GM19463 (cell line): ENCODE data around the gene IQGAP3.
A peak's percentile ranks its signal among the peaks of the same experiment; 100 is the strongest.
"Not testable (repeated sequence)": the region's sequence is repeated elsewhere in the genome, so short reads cannot be mapped to it uniquely, and the experiment has no call there.

ENCODE experiments used
- ATAC-seq: cut with Tn5 transposase; IDR thresholded peaks from one replicate; pipeline ENCODE4 v1.9.1; 2021; ENCODE audit warnings: mild to moderate bottlenecking, moderate library complexity; ENCODE audit not compliant: unreplicated experiment

Gene IQGAP3

DNA sequence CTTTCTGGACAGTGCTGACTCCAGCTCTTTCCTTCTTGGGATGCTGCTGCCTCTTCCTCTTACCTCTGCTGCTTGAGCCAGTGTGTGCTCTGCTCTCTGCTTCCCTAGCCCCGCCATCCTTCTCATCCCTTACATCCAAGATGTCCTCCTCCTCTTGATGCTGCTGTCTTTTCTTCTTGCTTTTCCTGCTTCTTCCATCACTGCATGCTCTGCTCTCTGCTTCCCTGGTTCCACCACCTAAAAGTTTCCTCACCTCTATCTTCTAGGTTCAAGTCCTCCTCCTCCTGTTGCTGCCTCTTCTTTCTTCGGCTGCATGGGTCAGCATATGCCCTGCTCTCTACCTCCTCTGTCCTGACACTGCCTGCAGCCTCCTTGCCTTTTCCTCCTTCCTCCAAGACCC, 22.7 kb upstream of the IQGAP3 start:
- no peak for ATAC-seq

DNA sequence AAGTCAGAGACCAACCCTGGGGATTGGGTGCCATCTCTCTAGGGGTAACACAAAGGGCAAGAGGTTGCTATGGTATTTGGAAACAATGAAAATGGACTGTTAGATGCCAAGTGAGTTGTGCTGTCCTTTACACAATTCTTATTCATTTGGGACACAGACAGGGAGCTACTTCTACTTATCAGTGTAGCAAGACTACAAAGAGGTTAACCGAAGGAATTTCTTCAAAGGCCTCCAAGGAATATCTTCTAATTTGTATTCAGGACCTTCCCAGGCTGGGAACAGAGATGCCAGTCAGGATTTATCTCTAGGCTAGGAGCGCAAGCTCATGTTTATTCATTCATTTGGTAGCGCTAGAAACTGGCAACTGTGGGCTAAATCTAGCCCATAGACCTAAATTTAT, 21.8 kb upstream of the IQGAP3 start:
- no peak for ATAC-seq

- no peak for ATAC-seq
Measured at GRCh38 chr1:156593661-156593989, 21.3 kb upstream of the IQGAP3 start.

GRCh38 chr1:156592910-156593660, 20.7 kb upstream of the IQGAP3 start:
- no peak for ATAC-seq

DNA sequence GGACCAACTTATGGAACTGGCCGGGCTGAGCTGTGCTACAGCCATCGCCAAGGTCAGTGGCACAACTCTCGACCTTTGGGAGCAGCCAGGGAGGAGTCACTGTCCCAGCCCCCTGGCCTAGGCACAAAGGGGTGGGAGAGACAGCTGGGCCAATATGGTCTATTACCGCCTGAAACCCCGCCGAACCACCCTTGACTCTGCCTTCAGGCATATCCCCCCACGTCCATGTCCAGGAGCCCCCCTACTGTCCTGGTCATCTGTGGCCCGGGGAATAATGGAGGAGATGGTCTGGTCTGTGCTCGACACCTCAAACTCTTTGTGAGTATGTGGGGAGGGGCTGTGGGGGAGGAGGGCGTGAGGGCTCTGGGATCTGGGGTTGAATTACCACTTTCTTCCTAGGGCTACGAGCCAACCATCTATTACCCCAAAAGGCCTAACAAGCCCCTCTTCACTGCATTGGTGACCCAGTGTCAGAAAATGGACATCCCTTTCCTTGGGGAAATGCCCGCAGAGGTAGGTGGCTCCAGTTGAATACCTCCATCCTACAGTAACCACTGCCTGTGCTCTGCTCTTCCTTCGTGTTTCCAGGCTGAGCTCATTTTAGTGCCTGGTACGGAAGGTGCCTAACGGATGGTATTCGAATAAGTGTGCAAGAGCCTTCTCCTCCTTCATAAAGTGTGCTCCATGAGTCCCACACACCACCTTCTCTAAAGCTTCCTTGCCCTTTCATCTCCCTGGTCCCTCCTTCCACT, 20.0 kb upstream of the IQGAP3 start:
- no peak for ATAC-seq

DNA sequence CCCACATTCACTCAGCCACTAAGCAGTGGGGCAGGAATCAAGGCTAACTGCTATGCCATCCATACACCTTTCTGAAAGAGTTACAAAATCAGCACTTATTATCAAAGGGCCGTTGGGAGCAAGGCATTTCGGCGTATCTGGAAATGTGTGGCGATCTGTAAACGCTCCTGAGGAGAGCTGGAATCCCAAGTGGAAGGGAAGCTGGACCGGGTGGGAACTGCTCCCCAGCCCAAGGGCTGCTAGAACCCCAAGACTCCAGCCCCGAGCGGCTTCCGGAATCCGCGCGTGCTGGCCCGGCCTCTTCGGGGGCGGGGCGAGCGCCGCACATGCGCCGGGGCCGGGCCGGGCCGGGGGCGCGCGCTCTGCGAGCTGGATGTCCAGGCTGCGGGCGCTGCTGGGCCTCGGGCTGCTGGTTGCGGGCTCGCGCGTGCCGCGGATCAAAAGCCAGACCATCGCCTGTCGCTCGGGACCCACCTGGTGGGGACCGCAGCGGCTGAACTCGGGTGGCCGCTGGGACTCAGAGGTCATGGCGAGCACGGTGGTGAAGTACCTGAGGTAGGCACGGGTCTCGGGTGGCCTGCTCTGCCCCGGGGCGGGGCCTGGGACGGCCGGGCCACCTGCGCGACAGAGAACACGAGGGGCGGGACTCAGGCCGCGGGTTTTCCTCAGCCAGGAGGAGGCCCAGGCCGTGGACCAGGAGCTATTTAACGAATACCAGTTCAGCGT, 19.2 kb upstream of the IQGAP3 start, which contains the start of gene NAXE:
Gene NAXE (plus strand): TSS at position 345 of the 726 bp plus-strand sequence. CDS start 29 bp downstream, at position 374.
- peak; percentile 93 for ATAC-seq

GRCh38 chr1:156591181-156591431, 18.7 kb upstream of the IQGAP3 start:
- no peak for ATAC-seq

DNA sequence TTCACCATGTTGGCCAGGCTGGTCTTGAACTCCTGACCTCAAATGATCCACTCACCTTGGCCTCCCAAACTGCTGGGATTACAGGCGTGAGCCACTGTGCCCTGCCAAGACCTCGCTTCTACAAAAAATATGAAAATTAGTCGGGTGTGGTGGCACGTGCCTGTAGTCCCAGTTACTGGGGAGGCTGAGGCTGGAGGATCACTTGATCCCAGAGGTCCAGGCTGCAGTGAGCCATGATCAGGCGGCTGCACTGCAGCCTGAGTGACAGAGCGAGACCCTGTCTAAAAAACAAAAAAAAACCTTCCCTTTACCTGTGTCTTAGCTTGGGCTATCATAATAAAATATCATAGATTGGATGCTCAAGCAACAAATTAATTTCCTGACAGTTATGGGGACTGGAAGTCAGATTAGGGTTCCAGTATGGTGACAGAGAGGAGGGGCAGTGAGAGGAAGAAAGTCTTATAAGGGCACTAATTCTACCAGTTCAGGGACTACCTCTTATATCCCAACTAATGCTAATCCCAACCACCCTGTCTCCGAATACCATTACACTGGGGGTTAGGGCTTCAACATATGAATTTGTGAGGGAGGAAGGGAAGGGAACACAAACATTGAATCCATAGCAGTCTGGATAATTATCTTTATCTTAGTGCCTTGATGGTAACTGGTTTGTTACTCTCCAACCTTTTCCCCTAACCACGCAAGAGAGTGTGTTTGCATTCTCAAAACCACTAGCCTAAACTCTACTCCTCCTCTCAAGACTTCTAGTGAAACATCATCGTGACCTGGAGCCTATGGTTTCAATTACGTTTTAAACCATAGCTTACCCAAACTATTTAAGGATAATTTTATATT, 18.2 kb upstream of the IQGAP3 start:
- ATAC-seq = no peak

DNA sequence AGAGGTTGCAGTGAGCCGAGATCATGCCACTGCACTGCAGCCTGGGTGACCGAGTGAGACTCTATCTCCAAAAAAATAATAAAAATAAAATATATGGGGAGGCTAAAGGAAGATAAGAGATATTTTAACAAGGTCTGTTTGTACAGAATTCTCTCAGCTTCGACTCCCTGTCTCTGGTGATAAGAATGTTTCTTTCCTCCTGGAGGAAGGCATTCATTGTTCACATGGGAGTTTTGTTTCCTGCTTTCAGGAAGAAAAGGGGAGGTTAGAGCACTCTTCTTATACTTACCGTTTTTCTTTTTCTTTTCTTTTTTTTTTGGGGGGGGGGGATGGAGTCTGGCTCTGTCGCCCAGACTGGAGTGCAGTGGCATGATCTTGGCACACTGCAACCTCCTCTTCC, 17.2 kb upstream of the IQGAP3 start:
- ATAC-seq = no peak

GRCh38 chr1:156587927-156588326, 15.6 kb upstream of the IQGAP3 start:
- ATAC-seq = not testable (repeated sequence)

GRCh38 chr1:156586892-156587477, 14.6 kb upstream of the IQGAP3 start:
- ATAC-seq = no peak

- ATAC-seq = no peak
Measured at GRCh38 chr1:156586323-156586722, 14.0 kb upstream of the IQGAP3 start.

DNA sequence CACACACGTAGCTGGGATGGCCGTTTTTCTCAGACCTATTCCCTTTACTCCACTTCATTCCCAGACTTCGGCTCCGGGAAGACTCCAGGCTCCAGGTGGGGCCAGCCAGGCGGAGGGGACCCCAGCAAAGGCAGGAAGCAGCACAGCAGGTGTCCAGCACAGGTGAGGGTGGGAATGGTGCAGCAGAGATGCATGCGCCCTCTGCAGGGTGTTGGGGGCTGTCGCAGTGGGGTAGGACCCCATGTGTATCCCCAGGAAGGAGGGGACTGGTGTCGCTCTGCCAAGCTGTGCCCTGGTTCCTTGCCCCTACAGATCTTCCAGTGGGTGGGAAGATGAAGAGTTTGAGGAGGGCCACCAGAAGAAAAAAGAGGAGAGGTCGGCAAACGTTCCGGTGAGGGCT, 12.4 kb upstream of the IQGAP3 start:
- no peak for ATAC-seq

- ATAC-seq = no peak
Measured at GRCh38 chr1:156583821-156584622, 11.7 kb upstream of the IQGAP3 start.

DNA sequence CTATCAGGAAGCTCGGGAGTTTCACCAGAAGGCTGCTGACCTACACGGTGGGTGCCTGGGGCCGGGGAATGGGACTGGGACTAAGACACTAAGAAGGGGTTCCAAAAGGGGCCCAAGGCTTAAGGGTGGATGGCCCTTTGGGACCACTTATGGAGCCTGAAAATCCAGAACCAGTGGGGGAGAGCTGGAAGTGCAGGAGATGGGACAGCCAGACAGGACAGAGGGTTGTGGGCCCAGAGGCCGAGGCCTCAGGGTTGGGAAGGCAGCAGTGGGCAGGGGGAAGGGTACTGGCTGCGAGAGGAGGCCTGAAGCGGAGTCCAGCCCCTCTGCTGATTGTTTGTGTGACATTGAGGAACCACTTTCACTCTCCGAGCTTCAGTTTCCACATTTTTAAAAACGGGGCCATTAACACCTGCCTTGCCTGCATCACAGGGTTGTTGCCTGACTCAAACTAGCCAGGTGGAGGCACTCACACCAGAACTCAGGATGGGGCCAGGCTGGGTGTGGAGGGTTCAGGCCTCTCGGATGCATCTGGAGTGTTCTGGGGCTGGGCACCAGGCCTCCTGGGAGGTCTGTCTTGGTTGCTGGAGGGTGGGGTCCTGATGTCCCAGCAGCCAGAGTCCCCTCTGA, 10.1 kb upstream of the IQGAP3 start:
- ATAC-seq = no peak

DNA sequence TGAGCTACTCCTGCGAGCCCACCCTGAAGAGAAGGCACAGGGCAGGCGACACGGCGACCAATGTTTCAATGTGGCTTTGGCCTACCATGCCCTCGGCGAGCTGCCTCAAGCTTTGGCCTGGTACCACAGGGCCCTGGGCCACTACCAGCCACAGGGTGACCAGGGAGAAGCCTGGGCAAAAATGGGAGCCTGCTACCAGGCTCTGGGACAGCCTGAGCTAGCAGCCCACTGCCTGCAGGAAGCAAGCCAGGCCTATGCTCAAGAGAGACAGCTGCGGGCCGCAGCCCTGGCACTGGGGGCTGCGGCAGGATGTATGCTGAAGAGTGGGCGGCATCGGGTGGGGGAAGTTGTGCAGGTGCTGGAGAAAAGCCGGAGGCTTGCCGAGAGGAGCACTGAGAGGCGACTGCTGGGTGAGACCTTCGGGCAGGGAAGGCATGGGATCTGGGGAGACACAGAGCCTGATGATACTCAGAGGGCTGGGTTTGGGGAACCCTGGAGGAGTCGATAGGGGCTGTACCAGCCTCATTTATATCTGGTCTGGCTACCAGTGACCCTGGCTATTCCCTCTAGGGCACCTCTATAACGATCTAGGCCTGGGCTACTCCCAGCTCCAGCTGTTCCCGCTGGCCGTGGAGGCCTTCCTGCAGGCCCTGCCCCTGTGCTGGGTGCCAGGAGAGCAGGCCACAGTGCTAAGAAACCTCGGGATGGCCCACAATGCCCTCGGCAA, 9.5 kb upstream of the IQGAP3 start:
- peak; percentile 56 for ATAC-seq

- no peak for ATAC-seq
Measured at GRCh38 chr1:156579472-156579871, 7.1 kb upstream of the IQGAP3 start, which contains the start of gene TTC24. TSS of gene TTC24 (plus strand) at chr1:156579723. CDS start at chr1:156581365, 1,642 bp downstream.

- ATAC-seq = no peak
Measured at GRCh38 chr1:156578055-156578454, 5.7 kb upstream of the IQGAP3 start.

- ATAC-seq = no peak
Measured at GRCh38 chr1:156577550-156577949, 5.2 kb upstream of the IQGAP3 start.
